ENCODE results near the gene SARDH.

The SARDH gene

GRCh38 chr9:133686642-133687575, 51.2 kb downstream of the SARDH start:
- TF ChIP-seq CTCF (IDR thresholded peaks at IDR 0.05; ENCODE audit: control insufficient read depth, insufficient read depth, low read depth, low read length, missing control alignments) = no peak
- no peak overlapping the region for H3K4me3 ChIP-seq (ENCODE audit: control insufficient read depth, low read depth, low read length)
- no peak for DNase-seq (ENCODE audit: low read depth)

- no peak overlapping the region for H3K4me3 ChIP-seq (ENCODE audit: control insufficient read depth, low read depth, low read length)
- no peak for TF ChIP-seq CTCF (IDR thresholded peaks at IDR 0.05; ENCODE audit: control insufficient read depth, insufficient read depth, low read depth, low read length, missing control alignments)
Observed at GRCh38 chr9:133685653-133686609, 52.2 kb downstream of the SARDH start.

GRCh38 chr9:133684936-133685361, 53.2 kb downstream of the SARDH start:
- TF ChIP-seq CTCF (IDR thresholded peaks at IDR 0.05; ENCODE audit: control insufficient read depth, insufficient read depth, low read depth, low read length, missing control alignments) = no peak
- no peak overlapping the region for H3K4me3 ChIP-seq (ENCODE audit: control insufficient read depth, low read depth, low read length)
- no peak for DNase-seq (ENCODE audit: low read depth)

More at GRCh38 chr9:133685653-133686609, 52.2 kb downstream of the SARDH start:
- DNase-seq (ENCODE audit: low read depth) = no peak

GRCh38 chr9:133684121-133684935, 53.8 kb downstream of the SARDH start:
- no peak for DNase-seq (ENCODE audit: low read depth)
- TF ChIP-seq CTCF (IDR thresholded peaks at IDR 0.05; ENCODE audit: control insufficient read depth, insufficient read depth, low read depth, low read length, missing control alignments) = no peak
- H3K4me3 ChIP-seq (ENCODE audit: control insufficient read depth, low read depth, low read length) = no peak overlapping the region

GRCh38 chr9:133683586-133684120, 54.5 kb downstream of the SARDH start:
- no peak overlapping the region for H3K4me3 ChIP-seq (ENCODE audit: control insufficient read depth, low read depth, low read length)
- no peak for DNase-seq (ENCODE audit: low read depth)
- no peak for TF ChIP-seq CTCF (IDR thresholded peaks at IDR 0.05; ENCODE audit: control insufficient read depth, insufficient read depth, low read depth, low read length, missing control alignments)
